H1 (cell line): ENCODE results near the gene TYW1B. TPM values are rescaled to one million over a fixed set of nuclear protein-coding genes. Genes with fewer than 3 reads are reported as not detected.
A peak's percentile ranks its signal among the peaks of the same experiment; 100 is the strongest.
"Not testable (repeated sequence)": the region's sequence is repeated elsewhere in the genome, so short reads cannot be mapped to it uniquely, and the experiment has no call there.

Source experiments
- CTCF ChIA-PET: fragments of 300-600 bp; sonication (Branson Sonifier 250); formaldehyde crosslinking; loops from one replicate; lab custom pipeline; 2021; ENCODE audit not compliant: partially characterized antibody; lab: Charles Lee
- POLR2A ChIA-PET: fragments of 300-600 bp; sonication (Branson Sonifier 250); formaldehyde crosslinking; loops from one replicate; lab custom pipeline; 2021; ENCODE audit warnings: inconsistent platforms; ENCODE audit not compliant: partially characterized antibody; lab: Charles Lee
- DNase-seq, 2 experiments: peaks; one replicate each; pipeline versions ENCODE4 v3.0.0 to v3.0.0-alpha.2; 2010 to 2022; ENCODE audit warnings: low spot score in 2 of 2, low read depth in 1 of 2, mixed read lengths in 1 of 2
- FAIRE-seq: peaks from 2 replicates; lab custom pipeline; 2011; peaks lifted over from hg19 to GRCh38; lab: Jason Lieb, UNC
- H2AFZ ChIP-seq: 2 replicates; pipeline ENCODE4 v1.8.1; 2012; ENCODE audit warnings: low read length, inconsistent platforms
- H2AK5ac ChIP-seq: 2 replicates; pipeline ENCODE4 v1.6.1; 2013; ENCODE audit warnings: low read depth, low read length
- H2BK120ac ChIP-seq: replicated peaks from 2 replicates; pipeline ENCODE3; 2013; ENCODE audit warnings: low read depth, low read length, inconsistent platforms
- H2BK12ac ChIP-seq: 2 replicates; pipeline ENCODE4 v1.6.1; 2013; ENCODE audit warnings: low read depth, low read length
- H2BK15ac ChIP-seq: 2 replicates; pipeline ENCODE4 v1.6.1; 2013; ENCODE audit warnings: low read length
- H2BK20ac ChIP-seq: 2 replicates; pipeline ENCODE4 v1.6.1; 2013; ENCODE audit warnings: low read length
- H2BK5ac ChIP-seq: 2 replicates; pipeline ENCODE4 v1.6.1; 2013; ENCODE audit warnings: low read depth, low read length
- H3K14ac ChIP-seq: 2 replicates; pipeline ENCODE4 v1.6.1; 2013; ENCODE audit warnings: inconsistent platforms; ENCODE audit not compliant: insufficient read length
- H3K18ac ChIP-seq: 2 replicates; pipeline ENCODE4 v1.6.1; 2013; ENCODE audit warnings: low read length; ENCODE audit errors: extremely low read depth
- H3K23ac ChIP-seq: 2 replicates; pipeline ENCODE4 v1.6.1; 2013; ENCODE audit warnings: inconsistent platforms; ENCODE audit not compliant: insufficient read length
- H3K23me2 ChIP-seq: 2 replicates; pipeline ENCODE4 v1.6.1; 2013; ENCODE audit warnings: low read depth, low read length
- H3K27ac ChIP-seq: 2 replicates; pipeline ENCODE4 v1.6.1; 2011; ENCODE audit warnings: low read depth, low read length, inconsistent platforms
- H3K27me3 ChIP-seq, 4 experiments: replicated peaks in 1 of 4; 1 replicate in 1 of 4; 2 replicates in 3 of 4; pipeline versions ENCODE4 v1.6.1 to v1.8.1; 2011 to 2013; ENCODE audit warnings: low read length in 3 of 4, mild to moderate bottlenecking in 3 of 4, inconsistent platforms in 2 of 4, mixed read lengths in 2 of 4, moderate library complexity in 1 of 4; ENCODE audit not compliant: control insufficient read depth in 3 of 4, insufficient read depth in 3 of 4; ENCODE audit errors: extremely low read depth in 1 of 4
- H3K36me3 ChIP-seq, 4 experiments: 2 replicates each; pipeline versions ENCODE4 v1.6.1 to v1.8.1; 2011 to 2013; ENCODE audit warnings: mild to moderate bottlenecking in 4 of 4, low read length in 3 of 4, moderate library complexity in 2 of 4, control low read depth in 1 of 4, inconsistent platforms in 1 of 4; ENCODE audit not compliant: insufficient read depth in 4 of 4, control insufficient read depth in 2 of 4
- H3K4ac ChIP-seq: replicated peaks from 2 replicates; pipeline ENCODE3; 2013; ENCODE audit warnings: low read length, low read depth, mixed read lengths, inconsistent platforms; ENCODE audit not compliant: insufficient read length
- H3K4me1 ChIP-seq, 4 experiments: replicated peaks in 1 of 4; 1 replicate in 1 of 4; 2 replicates in 3 of 4; pipeline versions ENCODE4 v1.6.1 to v1.8.1; 2011 to 2013; ENCODE audit warnings: low read length in 3 of 4, inconsistent platforms in 2 of 4, mixed read lengths in 1 of 4; ENCODE audit not compliant: insufficient read depth in 4 of 4, control insufficient read depth in 3 of 4
- H3K4me2 ChIP-seq, 2 experiments: 2 replicates each; pipeline versions ENCODE4 v1.6.1 to v1.8.1; 2011 to 2013; ENCODE audit warnings: low read depth in 2 of 2, low read length in 2 of 2, control low read depth in 1 of 2, inconsistent platforms in 1 of 2, mild to moderate bottlenecking in 1 of 2; ENCODE audit not compliant: insufficient read depth in 1 of 2
- H3K4me3 ChIP-seq, 4 experiments: fragments of 200-600, 300-600 bp in 1 of 4; sonication (generic), shearing (Covaris generic), sonication (Bioruptor Twin) in 1 of 4; 2 replicates each; pipeline versions ENCODE4 v1.5.1 to v1.8.1; 2011 to 2016; ENCODE audit warnings: low read length in 4 of 4, low read depth in 3 of 4, control low read depth in 2 of 4, inconsistent platforms in 2 of 4, mild to moderate bottlenecking in 2 of 4, mixed read lengths in 1 of 4, moderate library complexity in 1 of 4; ENCODE audit not compliant: insufficient read depth in 2 of 4; ENCODE audit errors: extremely low read depth in 1 of 4
- H3K56ac ChIP-seq: replicated peaks from 2 replicates; pipeline ENCODE3; 2013; ENCODE audit warnings: low read depth, mild to moderate bottlenecking, mixed read lengths, low read length, inconsistent platforms; ENCODE audit not compliant: insufficient read length
- H3K79me1 ChIP-seq: 2 replicates; pipeline ENCODE4 v1.6.1; 2013; ENCODE audit warnings: low read depth, low read length, control low read depth
- H3K79me2 ChIP-seq, 2 experiments: 2 replicates each; pipeline versions ENCODE4 v1.6.1 to v1.8.1; 2012 to 2013; ENCODE audit warnings: low read length in 2 of 2, mild to moderate bottlenecking in 2 of 2, inconsistent platforms in 1 of 2; ENCODE audit not compliant: insufficient read depth in 2 of 2, control insufficient read depth in 1 of 2
- H3K9ac ChIP-seq, 4 experiments: replicated peaks in 1 of 4; 1 replicate in 1 of 4; 2 replicates in 3 of 4; pipeline versions ENCODE4 v1.6.1 to v1.8.1; 2011 to 2013; ENCODE audit warnings: low read depth in 3 of 4, low read length in 3 of 4, control low read depth in 2 of 4, mild to moderate bottlenecking in 2 of 4, moderate library complexity in 2 of 4, inconsistent platforms in 1 of 4; ENCODE audit errors: extremely low read depth in 1 of 4
- H3K9me3 ChIP-seq, 2 experiments: 2 replicates each; pipeline versions ENCODE4 v1.6.1 to v1.8.1; 2012 to 2013; ENCODE audit warnings: mild to moderate bottlenecking in 2 of 2, moderate library complexity in 2 of 2, control low read depth in 1 of 2, inconsistent platforms in 1 of 2, low read depth in 1 of 2, low read length in 1 of 2, mixed read lengths in 1 of 2; ENCODE audit not compliant: insufficient read depth in 2 of 2
- H4K20me1 ChIP-seq, 2 experiments: replicated peaks in 1 of 2; 2 replicates each; pipeline versions ENCODE3 to v1.8.1; 2011 to 2013; ENCODE audit warnings: inconsistent platforms in 2 of 2, low read length in 2 of 2, mild to moderate bottlenecking in 1 of 2; ENCODE audit not compliant: insufficient read depth in 2 of 2, control insufficient read depth in 1 of 2
- H4K5ac ChIP-seq: 2 replicates; pipeline ENCODE4 v1.6.1; 2013; ENCODE audit warnings: low read length, low read depth, mixed read lengths, inconsistent platforms; ENCODE audit not compliant: insufficient read length
- H4K8ac ChIP-seq: 2 replicates; pipeline ENCODE4 v1.8.0; 2013; ENCODE audit warnings: mild to moderate bottlenecking, moderate library complexity, low read length, inconsistent platforms; ENCODE audit not compliant: insufficient read depth; ENCODE audit errors: extremely low read depth
- H4K91ac ChIP-seq: replicated peaks from 2 replicates; pipeline ENCODE3; 2013; ENCODE audit warnings: low read length, mixed read lengths, inconsistent platforms; ENCODE audit not compliant: insufficient read length
- WGBS, 2 experiments: shearing (Covaris generic) in 1 of 2; methylation state at CpG; one replicate each; pipeline versions ENCODE4 v1.1.6 to v1.1.7; 2013 to 2015; ENCODE audit warnings: low lambda C conversion rate in 2 of 2, mixed read lengths in 2 of 2, inconsistent platforms in 1 of 2, low coverage in 1 of 2, missing lambda C conversion rate in 1 of 2; ENCODE audit not compliant: insufficient replicate concordance in 2 of 2, insufficient coverage in 1 of 2, insufficient read length in 1 of 2; ENCODE audit errors: extremely low coverage in 1 of 2, missing lambda C conversion rate in 1 of 2; 5-methylcytosine and 5-hydroxymethylcytosine counted together
- polyA plus RNA-seq, 7 experiments: library from polyadenylated mRNA; depleted of rRNA in 3 of 7; stranded (reverse) in 5 of 7; unstranded in 2 of 7; fragments of >200 nt in 5 of 7; fragments of 200-250 nt in 2 of 7; gene quantifications; 1 replicate in 5 of 7; 2 replicates in 1 of 7; 4 replicates in 1 of 7; pipeline versions ENCODE4 v1.2.1 to v1.2.3, GENCODE V29; 2011 to 2013; ENCODE audit warnings: missing spikeins in 2 of 7, mixed read lengths in 2 of 7
- total RNA-seq: library from RNA; stranded (reverse); fragmentation: NEBNext Ultra II Directional; extraction: Animal tissue kit (Norgen Biotek cat#: 25700); gene quantifications from 2 replicates; pipeline ENCODE4 v1.2.1, GENCODE V29; 2021

Gene TYW1B
- total and polyA plus RNA-seq, 2 of the 8 experiments (the other 6 are each of a cell fraction or from before 2014, with no cell fraction given), result 6.8 to 12.6 TPM

GRCh38 chr7:72843166-72843565 is 15.2 kb upstream of the TYW1B start:
- H3K27me3 ChIP-seq, H2AFZ ChIP-seq, H2BK5ac ChIP-seq, H3K9ac ChIP-seq, H2AK5ac ChIP-seq, H4K91ac ChIP-seq, H3K4me1 ChIP-seq, H4K8ac ChIP-seq, H3K79me1 ChIP-seq, H3K4me3 ChIP-seq, H4K5ac ChIP-seq, H2BK20ac ChIP-seq, H3K36me3 ChIP-seq, H3K4ac ChIP-seq, DNase-seq, H3K23me2 ChIP-seq, H3K27ac ChIP-seq, H3K56ac ChIP-seq, H2BK12ac ChIP-seq, H3K14ac ChIP-seq, H2BK15ac ChIP-seq, H3K4me2 ChIP-seq, H3K9me3 ChIP-seq, H3K79me2 ChIP-seq, H4K20me1 ChIP-seq, CTCF ChIA-PET, FAIRE-seq, H2BK120ac ChIP-seq, H3K23ac ChIP-seq, H3K18ac ChIP-seq: not testable (repeated sequence)
- WGBS, 2 experiments, result 90% methylated on average over 3 of the region's 4 CpGs; no CpG with 5 or more reads in 1 of the 2 experiments
- POLR2A ChIA-PET, result interaction anchor here (1.7 kb wide), 1 partner anchor 14 kb away, joined by 3 read pairs; no protein-coding TSS in a partner anchor

- H2BK5ac ChIP-seq, H2BK20ac ChIP-seq, H3K9ac ChIP-seq, H3K79me1 ChIP-seq, H3K14ac ChIP-seq, H3K27ac ChIP-seq, H3K9me3 ChIP-seq, H2BK15ac ChIP-seq, H4K20me1 ChIP-seq, CTCF ChIA-PET, H3K4me3 ChIP-seq, H3K4ac ChIP-seq, H3K23me2 ChIP-seq, H4K5ac ChIP-seq, H3K4me1 ChIP-seq, H3K79me2 ChIP-seq, H4K91ac ChIP-seq, H2AFZ ChIP-seq, H2AK5ac ChIP-seq, H3K56ac ChIP-seq, H4K8ac ChIP-seq, H3K27me3 ChIP-seq, FAIRE-seq, H2BK12ac ChIP-seq, H3K23ac ChIP-seq, H3K4me2 ChIP-seq, H3K18ac ChIP-seq, POLR2A ChIA-PET, H3K36me3 ChIP-seq, H2BK120ac ChIP-seq: not testable (repeated sequence)
- peak in 1 of 2 experiments; percentile 26 for DNase-seq
- 93% methylated on average over 6 of the region's 6 CpGs; no CpG with 5 or more reads in 1 of the 2 experiments for WGBS, 2 experiments
These were observed 13.0 kb upstream of the TYW1B start for GRCh38 chr7:72840966-72841511.
